WTC11 (cell line): Measurements from ENCODE around the gene ZMIZ1.
A peak's percentile ranks its signal among the peaks of the same experiment; 100 is the strongest.

Experiments used
- ATF2 ChIP-seq: sonication (generic); formaldehyde crosslinking; IDR thresholded peaks from 2 replicates; pipeline ENCODE4 v1.8.1; 2022; ENCODE audit warnings: low read depth, missing genetic modification reagents, borderline replicate concordance
- CTCF ChIP-seq: fragments of 200-600 bp; IDR thresholded peaks from 2 replicates; pipeline ENCODE4 v1.8.0; 2022; ENCODE audit warnings: antibody characterized with exemption
- ELF4 ChIP-seq: sonication (generic); formaldehyde crosslinking; IDR thresholded peaks from 2 replicates; pipeline ENCODE4 v1.8.1; 2022; ENCODE audit warnings: low read depth, mild to moderate bottlenecking, moderate library complexity, missing genetic modification reagents
- NFYB ChIP-seq: sonication (generic); formaldehyde crosslinking; conservative IDR thresholded peaks from 2 replicates; pipeline ENCODE4 v1.8.0; 2022; ENCODE audit warnings: low read depth, missing genetic modification reagents
- PREB ChIP-seq: sonication (generic); formaldehyde crosslinking; IDR thresholded peaks from 2 replicates; pipeline ENCODE4 v1.8.1; 2022; ENCODE audit warnings: mild to moderate bottlenecking, missing genetic modification reagents, moderate library complexity, borderline replicate concordance
- USF1 ChIP-seq: sonication (generic); formaldehyde crosslinking; IDR thresholded peaks from 2 replicates; pipeline ENCODE4 v1.8.0; 2022; ENCODE audit warnings: mild to moderate bottlenecking, missing genetic modification reagents
- USF2 ChIP-seq: sonication (generic); formaldehyde crosslinking; IDR thresholded peaks from 2 replicates; pipeline ENCODE4 v1.8.1; 2023; ENCODE audit warnings: mild to moderate bottlenecking, missing genetic modification reagents, moderate library complexity
- ZNF532 ChIP-seq: fragments of 250-450 bp; sonication (Bioruptor Pico); IDR thresholded peaks from 2 replicates; pipeline ENCODE4 v1.9.0; 2021; ENCODE audit warnings: mild to moderate bottlenecking, borderline replicate concordance
- ZNF671 ChIP-seq: fragments of 250-450 bp; sonication (Bioruptor Pico); IDR thresholded peaks from 2 replicates; pipeline ENCODE4 v1.8.0; 2021; ENCODE audit warnings: mild to moderate bottlenecking

GRCh38 chr10:79202188-79203013 is 133.6 kb downstream of the ZMIZ1 start:
- no peak for TF ChIP-seq USF2
- TF ChIP-seq NFYB (CRISPR knock-in tag) = no peak
- peak; percentile 58 for TF ChIP-seq CTCF
- TF ChIP-seq ELF4 (CRISPR knock-in tag) = no peak
- TF ChIP-seq ATF2 = no peak
- TF ChIP-seq ZNF671 (CRISPR knock-in tag) = no peak
- no peak for TF ChIP-seq ZNF532
- no peak for TF ChIP-seq USF1 (CRISPR knock-in tag)
- no peak for TF ChIP-seq PREB (CRISPR knock-in tag)
